Stimulated activated CD8-positive, alpha-beta memory T cell treated with anti-CD3 and anti-CD28 coated beads, Interleukin-4, amount 100 ng/mL, for 24 hours (primary cell): ENCODE measurements around the gene TMEM243.
"Not testable (repeated sequence)": the region's sequence is repeated elsewhere in the genome, so short reads cannot be mapped to it uniquely, and the experiment has no call there.

Experiments used
- DNase-seq: peaks from one replicate; pipeline ENCODE4 v3.0.0-alpha.2; 2020; ENCODE audit warnings: low read depth

Gene TMEM243, protein sequence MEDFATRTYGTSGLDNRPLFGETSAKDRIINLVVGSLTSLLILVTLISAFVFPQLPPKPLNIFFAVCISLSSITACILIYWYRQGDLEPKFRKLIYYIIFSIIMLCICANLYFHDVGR

DNA sequence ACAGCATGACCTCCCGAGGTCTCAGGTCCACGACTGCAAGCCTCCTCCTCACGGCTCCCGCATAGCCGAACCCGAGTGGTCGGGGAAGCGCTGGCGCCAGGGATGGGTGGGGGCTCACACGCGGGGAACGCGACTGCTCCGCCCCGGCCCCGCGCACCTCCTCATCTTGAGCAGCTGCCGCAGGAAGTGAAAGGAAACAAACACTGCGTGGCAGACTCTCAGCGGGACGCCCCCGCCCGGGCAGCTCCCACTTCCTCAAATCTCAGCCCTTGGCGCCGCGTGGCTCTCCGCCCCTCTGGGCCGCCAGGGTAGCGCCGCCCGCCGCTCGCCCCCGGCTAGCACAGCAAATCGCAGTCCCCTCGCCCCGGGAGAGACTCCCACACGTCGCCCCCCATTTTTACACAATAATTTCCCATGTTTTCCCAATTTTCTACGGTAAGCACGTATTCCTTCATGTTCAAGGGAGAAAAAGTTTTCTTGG, at the start of gene TMEM243:
TMEM243 (minus strand) TSS at position 188 of the 481 bp plus-strand sequence. CDS start 229 bp downstream, outside the sequence.
- peak; percentile 70 for DNase-seq

DNA sequence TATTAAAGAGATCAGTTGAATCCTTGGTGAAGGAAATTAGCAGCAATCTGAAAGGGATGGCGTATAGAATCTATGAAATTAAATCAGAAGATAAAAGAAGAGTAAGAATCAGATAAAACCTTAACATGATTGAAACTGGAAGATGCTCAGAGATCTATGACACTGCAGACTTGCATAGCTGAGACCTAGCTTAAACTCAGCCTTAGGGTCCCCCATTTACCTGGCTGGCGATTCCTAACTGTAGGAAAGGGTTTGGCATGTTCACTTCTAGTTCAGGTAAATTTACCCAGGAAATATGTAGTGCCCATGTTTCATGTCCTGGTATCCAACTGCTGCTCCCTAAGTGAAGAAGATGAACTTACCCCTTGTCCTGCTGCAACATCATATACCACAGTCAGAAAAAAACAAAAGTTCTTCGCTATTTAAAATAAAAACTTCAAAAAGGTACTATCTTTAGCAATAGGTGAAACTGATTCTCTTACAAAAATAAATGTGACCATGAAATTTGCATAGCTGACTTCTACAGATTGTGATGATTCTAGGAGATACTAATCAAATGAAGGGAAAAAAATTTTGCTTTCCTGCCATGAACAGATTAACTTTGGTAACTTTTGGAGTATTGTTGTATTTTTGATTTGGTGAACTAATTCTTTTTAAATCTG, 47.8 kb upstream of the TMEM243 start:
- no peak for DNase-seq

DNA sequence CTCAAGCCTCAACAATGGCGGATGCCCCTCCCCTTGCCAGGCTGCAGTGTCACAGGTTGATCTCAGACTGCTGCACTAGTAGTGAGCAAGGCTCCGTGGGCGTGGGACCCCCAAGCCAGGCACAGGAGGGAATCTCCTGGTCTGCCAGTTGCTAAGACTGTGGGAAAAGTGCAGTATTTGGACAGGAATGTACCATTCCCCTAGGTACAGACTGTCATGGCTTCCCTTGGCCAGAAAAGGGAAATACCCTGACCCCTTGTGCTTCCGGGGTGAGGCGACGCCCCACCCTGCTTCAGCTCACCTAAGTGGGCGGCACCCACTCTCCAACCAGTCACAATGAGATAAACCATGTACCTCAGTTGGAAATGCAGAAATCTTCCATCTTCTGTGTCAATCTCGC, 44.0 kb upstream of the TMEM243 start:
- DNase-seq = no peak

DNA sequence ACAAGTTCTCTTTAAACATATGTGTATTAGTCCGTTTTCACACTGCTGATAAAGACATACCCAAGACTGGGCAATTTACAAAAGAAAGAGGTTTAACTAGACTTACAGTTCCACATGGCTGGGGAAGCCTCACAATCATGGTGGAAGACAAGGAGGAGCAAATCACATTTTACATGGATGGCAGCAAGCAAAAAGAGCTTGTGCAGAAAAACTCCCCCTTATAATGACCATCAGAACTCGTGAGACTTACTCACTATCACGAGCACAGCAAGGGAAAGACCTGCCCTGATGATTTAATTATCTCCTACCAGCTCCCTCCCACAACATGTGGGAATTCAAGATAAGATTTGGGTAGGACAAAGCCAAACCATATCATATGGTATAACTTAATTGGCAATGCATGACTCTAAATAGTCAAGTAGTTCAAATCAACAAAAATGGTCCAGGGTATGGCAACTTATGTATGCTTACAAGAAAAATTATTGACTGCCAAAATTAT, 34.1 kb upstream of the TMEM243 start:
- DNase-seq = no peak

DNA sequence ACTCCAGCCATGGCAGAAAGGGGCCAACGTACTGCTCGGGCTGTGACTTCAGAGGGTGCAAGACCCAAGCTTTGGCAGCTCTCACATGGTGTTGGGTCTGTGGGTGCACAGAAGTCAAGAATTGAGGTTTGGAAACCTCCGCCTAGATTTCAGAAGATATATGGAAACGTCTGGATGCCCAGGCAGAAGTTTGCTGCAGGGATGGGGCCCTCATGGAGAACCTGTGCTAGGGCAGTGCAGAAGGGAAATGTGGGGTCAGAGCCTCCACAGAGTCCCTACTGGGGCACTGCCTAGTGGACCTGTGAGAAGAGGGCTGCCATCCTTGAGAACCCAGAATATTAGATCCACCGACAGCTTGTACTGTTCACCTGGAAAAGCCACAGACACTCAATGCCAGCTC, 26.1 kb upstream of the TMEM243 start:
- not testable (repeated sequence) for DNase-seq

DNA sequence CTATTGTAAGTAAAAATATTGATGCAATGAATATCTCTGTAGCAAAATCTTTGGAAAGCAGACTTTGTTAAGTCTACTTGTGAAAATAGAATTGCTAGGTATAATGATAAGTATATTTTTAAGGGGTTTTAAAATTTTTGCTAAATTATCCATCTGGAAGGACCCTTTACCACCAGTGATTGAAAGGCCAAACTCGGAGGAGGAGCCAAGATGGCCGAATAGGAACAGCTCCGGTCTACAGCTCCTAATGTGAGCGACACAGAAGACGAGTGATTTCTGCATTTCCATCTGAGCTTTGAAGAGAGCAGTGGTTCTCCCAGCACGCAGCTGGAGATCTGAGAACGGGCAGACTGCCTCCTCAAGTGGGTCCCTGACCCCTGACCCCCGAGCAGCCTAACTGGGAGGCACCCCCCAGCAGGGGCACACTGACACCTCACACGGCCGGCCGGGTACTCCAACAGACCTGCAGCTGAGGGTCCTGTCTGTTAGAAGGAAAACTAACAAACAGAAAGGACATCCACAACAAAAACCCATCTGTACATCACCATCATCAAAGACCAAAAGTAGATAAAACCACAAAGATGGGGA, 19.0 kb upstream of the TMEM243 start:
- not testable (repeated sequence) for DNase-seq

DNA sequence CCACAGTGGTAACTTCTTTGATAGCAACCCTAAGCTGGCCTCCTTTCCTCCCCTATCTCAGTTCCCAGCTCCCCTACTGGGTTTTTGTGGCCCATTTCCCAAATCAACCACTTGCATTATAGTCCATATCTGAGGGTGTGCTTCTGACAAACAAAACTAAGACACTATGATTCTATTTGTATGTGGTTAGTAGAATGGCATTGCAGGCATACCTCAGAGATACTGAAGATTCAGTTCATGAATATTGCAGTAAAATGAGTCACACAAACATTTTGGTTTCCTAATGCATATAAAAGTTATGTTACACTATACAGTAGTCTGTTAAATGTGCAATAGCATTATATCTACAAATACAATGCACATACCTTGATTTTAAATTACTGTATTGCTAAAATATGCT, 15.4 kb upstream of the TMEM243 start:
- no peak for DNase-seq

DNA sequence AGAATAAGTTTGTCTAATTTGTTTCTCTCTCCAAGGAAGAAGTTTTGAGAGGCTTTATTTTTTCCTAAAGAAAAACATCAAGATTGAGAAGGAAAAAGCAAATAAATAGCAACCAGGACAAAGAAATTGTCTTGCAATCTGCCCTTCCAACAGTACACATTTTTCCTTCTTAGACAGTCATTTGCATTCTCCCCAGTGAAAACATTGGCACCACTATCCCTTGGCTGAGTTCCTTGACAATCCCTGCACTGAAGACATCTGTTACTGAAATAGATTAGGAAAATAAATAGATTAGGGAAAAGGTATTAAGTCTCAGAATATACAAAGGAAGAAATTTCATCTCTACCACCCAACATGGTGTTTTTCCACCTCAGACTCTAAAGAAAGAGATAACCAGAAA, 12.2 kb upstream of the TMEM243 start:
- no peak for DNase-seq

DNA sequence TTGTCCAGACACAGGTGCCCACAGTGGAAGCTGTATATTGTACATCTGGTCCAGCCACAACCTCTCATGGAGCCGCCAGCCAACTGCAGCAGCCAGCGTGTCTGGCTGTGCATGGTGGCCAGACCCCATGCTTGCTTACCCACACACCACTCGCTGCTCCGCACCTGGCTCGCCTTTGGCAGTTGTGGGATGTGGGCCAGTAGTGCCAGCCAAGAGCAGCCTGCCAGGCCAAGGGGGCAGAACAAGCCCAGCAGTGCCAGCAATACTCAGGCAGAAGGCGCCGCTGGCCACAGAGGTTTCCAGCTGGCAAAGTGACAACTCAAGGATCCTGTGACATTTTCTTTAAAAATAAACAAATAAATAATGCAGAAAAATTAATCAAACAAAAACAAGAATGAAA, 11.7 kb upstream of the TMEM243 start:
- no peak for DNase-seq

DNA sequence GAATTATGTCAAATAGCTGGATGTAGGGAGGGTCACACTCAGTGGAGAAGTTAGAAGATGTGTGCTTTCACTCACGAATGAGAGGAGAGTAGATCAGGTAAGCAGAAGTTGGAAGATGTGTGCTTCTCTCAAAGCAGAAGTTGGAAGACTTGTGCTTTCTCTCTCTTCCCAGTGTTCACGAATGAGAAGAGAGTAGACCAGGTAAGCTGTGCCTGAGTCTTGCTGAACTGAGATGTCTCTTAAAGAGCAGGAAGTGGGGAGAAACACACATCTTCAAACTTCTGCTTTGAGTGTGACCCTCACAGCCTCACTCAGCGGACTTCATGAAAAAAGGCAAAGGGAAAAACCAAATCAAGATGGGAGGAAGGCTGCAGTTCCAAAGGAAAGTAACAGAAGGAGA, 7.0 kb upstream of the TMEM243 start:
- DNase-seq = no peak

DNA sequence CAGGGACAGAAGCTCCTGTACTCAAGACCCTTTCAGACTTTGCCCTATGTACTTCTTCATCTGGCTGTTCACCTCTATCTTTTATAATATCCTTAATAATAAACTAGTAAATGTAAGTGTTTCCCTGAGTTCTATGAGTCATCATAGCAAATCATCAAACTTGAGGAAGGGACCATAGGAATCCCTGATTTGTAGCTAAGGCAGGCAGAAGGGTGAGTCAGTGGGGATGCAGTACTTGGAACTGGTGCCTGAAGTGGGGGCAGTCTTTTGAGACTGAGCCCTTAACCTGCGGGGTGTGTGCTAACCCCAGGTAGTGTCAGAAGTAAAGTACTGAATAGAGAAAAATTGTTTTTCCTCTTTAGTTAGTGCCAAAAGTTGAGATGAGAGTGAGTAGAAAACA, 6.2 kb upstream of the TMEM243 start:
- DNase-seq = no peak

DNA sequence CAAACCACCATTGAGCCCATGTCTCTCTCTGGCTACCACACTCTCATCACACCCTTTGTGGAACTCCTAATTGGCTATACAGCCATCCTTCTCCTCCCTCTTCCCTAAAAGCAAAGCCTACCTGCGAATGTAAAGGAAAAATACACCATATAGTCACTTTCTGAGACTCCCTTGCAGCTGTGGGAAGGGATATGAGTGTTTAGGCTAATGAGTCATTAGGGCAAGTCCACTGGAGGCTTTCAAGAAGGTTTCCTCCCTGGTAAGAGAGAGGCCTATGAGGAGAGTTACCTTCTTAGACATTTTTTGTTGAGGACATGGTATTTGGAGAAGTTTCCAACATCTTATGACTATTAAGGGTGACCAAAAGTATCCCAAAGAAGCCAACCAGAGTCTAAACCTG, 4.1 kb upstream of the TMEM243 start:
- no peak for DNase-seq

DNA sequence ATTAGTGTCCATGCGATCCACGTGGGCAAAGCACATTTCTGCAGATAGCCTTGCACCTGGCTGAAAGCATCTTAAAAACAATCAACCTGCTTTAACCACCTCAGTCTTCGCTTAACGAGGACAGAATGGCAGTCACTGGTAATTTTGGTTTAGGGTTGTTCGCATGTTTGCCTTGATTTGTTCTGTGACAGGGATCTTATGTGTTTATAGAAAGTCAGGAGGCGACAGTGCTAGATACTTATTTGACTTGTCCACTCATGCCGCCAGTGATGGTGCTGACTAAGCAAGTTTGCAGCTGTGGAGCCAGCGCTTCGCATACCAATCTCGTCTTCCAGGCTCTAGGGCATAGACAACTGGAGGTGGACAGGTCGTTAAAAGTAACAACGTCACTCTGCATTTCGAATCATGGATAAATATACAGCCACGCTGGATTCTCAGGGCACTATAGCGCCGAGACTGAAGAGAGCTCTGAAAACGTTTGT, 1.2 kb upstream of the TMEM243 start:
- DNase-seq = no peak

DNA sequence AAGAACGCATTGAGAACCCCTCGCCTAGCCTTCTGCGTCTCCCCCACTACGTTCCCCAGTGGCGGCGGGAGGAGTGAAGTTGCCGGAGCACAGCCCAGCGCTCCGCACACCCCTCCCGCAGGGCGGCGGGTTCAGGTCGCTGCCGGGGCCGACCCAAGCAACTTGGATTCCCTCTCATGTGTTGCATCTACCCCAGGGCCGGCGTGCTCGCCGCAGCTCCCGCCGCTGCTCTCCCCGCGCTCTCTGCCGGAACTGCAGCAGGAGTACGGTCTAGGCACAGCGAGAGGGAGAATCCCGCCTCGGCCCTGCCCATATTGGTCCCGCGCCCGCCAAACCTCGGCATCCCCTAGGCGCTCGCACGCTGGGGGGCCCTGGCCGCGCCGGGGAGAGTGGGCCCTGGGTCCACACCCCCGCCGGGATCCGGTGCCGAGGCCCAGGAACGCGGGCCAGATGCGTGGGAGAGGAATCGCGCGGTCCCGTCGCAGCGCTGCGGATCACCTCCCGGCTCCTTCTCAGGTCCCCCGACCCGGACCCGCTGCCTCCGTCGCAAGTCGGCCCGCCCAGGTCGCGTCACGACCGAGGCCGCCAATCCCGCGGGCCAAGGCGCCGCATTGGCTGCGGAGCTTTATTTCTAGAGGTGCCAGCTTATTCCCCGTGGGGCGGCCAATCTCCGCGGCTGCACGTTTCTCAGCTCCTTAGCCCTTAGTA, 648 bp upstream of the TMEM243 start:
- peak; percentile 78 for DNase-seq

DNA sequence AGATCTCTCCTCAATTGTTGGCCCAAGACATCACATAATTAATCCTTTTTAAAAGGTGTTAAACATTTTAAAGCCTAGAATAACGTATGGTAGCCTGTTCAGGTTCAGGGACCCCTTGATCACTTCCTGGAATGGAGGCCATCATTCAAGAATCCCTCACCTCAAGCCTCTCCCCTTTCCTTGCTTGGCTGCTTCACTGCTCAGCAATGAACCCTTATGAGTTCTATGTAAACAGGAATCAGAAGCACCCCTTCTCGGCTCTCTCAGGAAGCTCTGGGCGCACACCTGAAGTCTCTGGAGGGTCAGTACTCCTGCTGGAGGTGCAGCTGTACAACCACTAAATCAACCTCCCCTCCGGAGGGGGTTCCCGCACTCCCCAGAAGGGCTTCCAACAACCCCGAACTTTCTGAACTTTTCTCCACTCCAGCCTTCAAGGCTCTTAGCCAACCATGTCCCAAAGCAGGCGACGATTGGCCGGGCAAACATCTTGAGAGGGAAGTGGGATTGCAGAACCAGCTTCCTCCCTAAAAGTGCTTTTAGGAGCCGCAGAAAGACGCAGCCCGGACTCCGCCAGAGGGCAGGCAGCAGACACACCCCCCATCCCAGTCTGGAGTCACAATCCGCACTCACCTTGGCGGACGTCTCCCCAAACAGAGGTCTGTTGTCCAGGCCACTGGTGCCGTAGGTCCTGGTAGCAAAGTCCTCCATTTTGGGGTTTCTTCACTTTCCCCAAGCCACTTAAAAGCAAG, 562 bp downstream of the TMEM243 start:
- peak; percentile 12 for DNase-seq

DNA sequence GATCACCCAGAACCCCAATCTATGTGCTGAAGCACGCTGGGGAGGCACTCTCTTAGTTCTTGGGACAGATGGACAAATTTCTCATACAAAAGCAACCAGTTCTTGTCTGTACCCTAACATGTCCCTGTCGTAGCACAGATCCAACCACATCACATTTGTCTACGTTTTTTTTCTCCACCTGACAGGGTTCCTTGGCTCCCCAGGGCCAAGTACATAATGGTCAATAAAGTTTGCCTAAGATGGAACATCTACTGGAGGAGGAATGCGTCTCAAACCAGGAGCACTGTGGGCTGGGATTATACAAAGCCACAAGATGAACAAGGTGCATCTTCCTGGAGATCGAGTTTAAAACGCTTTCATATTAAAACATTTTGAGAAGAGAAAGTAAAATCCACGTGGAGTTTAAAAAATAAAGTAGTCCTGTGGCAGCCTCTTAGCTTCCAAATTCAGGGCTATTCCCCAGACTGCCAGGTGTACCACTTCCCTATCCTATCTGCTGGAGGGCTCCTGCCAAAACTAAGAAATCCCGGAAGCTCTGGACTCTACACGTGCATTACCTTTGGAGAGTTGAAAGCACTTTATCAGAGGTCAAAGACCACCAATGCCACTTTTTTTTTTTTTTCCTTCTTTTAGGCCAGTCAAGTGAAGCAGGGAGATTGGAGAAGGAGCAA, 1.4 kb downstream of the TMEM243 start:
- no peak for DNase-seq

DNA sequence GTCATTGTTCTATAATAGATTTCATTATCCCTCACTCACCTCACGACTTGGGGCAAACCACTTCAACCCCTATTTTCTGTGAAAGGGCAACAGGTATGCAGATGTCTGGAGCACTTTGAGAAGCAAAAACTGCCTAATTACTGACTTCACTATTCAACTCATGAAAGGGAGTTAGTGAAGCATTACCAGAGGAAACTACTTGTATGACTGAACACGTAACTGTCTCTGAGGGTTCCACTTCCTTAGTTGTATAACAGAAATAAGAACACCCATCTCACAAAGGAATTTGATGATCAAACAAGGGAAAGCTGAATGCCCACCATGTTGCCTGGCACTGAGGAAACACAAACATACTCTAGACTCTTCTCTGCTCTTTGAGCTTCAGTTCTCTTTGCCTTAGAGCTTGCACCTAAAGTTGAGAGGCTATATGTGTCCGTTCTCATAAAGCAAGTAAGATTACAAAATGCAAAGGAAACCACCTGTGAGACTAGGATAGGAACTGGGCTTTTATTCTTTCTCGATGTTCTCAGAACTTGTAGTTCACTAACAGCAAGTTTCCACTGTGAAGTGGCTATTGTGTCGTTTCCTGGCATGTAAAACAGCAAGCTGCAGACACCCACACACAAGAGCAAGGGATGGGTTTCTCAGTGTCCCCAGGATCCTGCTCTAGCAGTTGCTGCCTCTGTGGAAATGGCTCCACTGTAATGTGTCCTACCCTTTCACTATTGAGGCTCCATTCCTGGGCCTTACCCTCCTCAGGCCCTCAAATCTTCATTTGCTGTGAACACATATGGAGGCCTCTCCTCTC, 2.6 kb downstream of the TMEM243 start:
- no peak for DNase-seq

DNA sequence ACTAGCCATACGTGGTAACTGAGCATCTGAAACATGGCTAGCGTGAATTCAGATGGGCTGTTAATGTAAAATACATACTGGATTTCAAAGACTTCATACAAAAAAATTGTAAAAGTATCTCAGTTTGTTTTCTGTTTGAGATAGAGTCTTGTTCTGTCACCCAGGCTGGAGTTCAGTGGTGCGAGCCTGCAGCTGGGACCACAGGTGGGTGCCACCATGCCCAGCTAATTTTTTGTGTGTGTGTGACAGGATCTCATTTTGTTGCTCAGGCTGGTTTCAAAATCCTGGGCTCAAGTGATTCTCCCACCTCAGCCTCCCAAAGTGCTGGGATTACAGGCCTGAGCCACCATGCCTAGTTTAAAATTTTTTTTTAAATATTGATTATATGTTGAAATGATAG, 4.5 kb downstream of the TMEM243 start:
- no peak for DNase-seq

DNA sequence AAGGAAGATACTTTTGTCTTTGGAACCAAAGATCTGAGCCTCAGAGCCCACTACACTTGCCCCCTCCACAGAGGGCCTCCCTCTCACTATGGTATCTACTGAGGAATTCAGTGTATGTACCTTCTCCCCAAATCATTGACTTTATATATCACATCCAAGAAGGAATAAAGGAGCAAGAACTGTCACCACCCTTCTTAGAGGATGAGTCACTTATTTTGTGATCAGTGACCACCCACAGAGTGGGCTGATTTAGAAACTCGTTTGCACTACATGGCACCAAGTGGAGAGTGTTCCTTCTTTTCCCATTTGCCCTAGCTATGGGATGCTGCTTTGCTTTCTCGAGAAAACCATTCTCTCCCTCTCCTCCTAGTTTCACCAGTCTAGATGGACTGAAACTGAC, 5.7 kb downstream of the TMEM243 start:
- no peak for DNase-seq

DNA sequence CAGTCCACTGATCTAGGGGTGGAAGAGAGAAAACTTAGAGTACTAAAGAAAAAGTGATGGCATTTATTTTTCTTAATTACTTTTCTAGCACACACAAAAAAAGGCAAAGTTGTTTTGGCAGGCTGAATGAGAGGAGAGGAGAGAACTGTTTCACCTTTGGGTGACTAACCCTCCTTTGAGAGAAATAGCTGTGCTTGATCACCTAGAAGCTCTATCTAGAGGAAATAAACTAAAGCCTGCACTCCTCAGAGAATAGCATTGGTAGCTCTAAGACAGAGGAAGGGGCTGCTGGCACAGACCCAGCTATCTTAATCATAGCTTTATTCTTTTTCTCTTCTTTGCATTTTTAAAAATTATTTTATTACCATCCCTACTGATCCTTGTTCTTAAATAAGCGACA, 6.3 kb downstream of the TMEM243 start:
- no peak for DNase-seq

DNA sequence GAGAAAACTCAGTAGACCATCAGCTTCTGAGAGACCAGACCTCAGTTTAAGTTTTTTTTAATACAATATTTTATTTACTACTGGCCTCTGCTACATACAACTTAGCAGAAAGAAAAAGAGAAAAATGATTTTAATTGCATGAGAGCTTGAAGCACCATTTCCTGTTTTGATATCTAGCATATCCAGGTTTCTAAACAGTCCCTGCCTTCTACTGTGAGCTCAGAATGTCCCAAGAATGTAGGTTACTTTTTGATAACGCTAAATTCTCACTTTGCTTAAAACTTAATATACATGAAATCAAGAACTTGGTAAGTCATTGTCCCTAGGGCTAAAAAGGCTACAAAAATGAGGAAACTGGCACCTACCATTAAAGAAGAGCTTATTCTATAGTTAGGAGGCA, 7.0 kb downstream of the TMEM243 start:
- DNase-seq = no peak
